ENCODE data around the gene NEDD4L.

DNA sequence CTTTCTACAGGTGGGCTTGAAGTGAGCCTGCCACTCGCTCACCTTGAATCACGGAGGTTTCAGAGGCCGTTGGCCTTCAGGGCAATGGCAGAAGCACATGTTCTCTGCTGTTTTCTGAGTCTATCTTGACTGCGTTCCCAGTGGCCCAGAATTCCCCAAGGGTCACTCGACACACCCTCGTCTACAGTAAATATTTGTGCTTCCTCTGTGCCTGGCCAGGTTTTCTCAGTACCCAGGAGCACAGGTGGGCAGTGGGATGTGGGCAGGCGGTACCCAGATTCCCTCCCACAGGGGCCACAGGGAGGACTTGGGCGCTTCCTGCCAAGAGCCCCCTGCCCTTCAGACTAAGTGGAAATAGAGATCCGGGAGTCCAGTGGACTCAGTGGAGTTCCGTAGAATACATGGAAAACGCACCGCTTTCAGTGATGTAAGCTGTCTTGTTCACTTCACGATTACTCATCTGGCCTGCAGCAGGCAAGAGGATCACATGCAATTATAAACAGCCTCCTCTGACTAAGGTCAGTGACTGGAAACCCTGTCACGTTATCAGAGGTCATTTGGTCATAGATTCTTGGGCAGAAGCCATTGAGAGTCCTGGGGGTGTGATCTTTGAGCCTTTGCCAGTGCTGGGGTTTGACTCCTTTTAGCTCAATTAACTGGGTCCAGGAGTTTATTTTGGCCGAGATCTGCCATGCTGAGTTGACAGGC, 179.8 kb downstream of the NEDD4L start:
- TF ChIP-seq CTCF (IDR thresholded peaks at IDR 0.05) (no peak), POLR2A (IDR thresholded peaks at IDR 0.05; ENCODE audit: low read depth) (no peak)

Data from esophagus muscularis mucosa (tissue), 3 donors.